HEK293T (cell line): ENCODE data around the gene NKD2.

ENCODE experiments used
- CTCF ChIA-PET: fragments of 350-600 bp; formaldehyde crosslinking; extraction: SDS; loops from one replicate; lab custom pipeline; 2021; ENCODE audit warnings: antibody characterized with exemption, inconsistent platforms; lab: Yijun Ruan, JAX
- POLR2A ChIA-PET: fragments of 350-600 bp; formaldehyde crosslinking; extraction: SDS; loops from one replicate; lab custom pipeline; 2020; ENCODE audit warnings: antibody characterized with exemption, inconsistent platforms; lab: Yijun Ruan, JAX
- DNase-seq: peaks from one replicate; pipeline ENCODE4 v3.0.0; 2012; ENCODE audit warnings: mixed read lengths; ENCODE audit errors: extremely low spot score
- ARNT ChIP-seq: fragments of 450-650 bp; IDR thresholded peaks from 2 replicates; pipeline ENCODE4 v1.6.1; 2017; ENCODE audit warnings: mild to moderate bottlenecking
- BHLHE40 ChIP-seq: fragments of 450-650 bp; IDR thresholded peaks from 2 replicates; pipeline ENCODE4 v1.6.1; 2016; ENCODE audit warnings: mild to moderate bottlenecking, moderate library complexity, borderline replicate concordance
- CTBP1 ChIP-seq: fragments of 450-650 bp; IDR thresholded peaks from 2 replicates; pipeline ENCODE4 v1.6.1; 2016; ENCODE audit warnings: borderline replicate concordance
- ELF4 ChIP-seq: fragments of 450-650 bp; IDR thresholded peaks from 2 replicates; pipeline ENCODE4 v1.6.1; 2017; ENCODE audit warnings: antibody characterized with exemption
- FOXA1 ChIP-seq: fragments of 450-650 bp; IDR thresholded peaks from 2 replicates; pipeline ENCODE4 v1.6.1; 2016; ENCODE audit warnings: mild to moderate bottlenecking
- FOXK2 ChIP-seq: fragments of 450-650 bp; IDR thresholded peaks from 2 replicates; pipeline ENCODE4 v1.6.1; 2016; ENCODE audit warnings: mild to moderate bottlenecking
- FOXM1 ChIP-seq: fragments of 450-650 bp; IDR thresholded peaks from 2 replicates; pipeline ENCODE4 v1.6.1; 2017; ENCODE audit warnings: mild to moderate bottlenecking, borderline replicate concordance
- HDGF ChIP-seq: fragments of 450-650 bp; IDR thresholded peaks from 2 replicates; pipeline ENCODE4 v1.6.1; 2017; ENCODE audit warnings: antibody characterized with exemption, borderline replicate concordance
- L3MBTL2 ChIP-seq: fragments of 450-650 bp; conservative IDR thresholded peaks from 2 replicates; pipeline ENCODE4 v1.6.1; 2016; ENCODE audit warnings: mild to moderate bottlenecking
- LEF1 ChIP-seq: fragments of 450-650 bp; IDR thresholded peaks from 2 replicates; pipeline ENCODE4 v1.6.1; 2017; ENCODE audit warnings: mild to moderate bottlenecking, borderline replicate concordance
- NFRKB ChIP-seq: fragments of 450-650 bp; IDR thresholded peaks from 2 replicates; pipeline ENCODE4 v1.6.1; 2016; ENCODE audit warnings: mild to moderate bottlenecking, moderate library complexity
- SP1 ChIP-seq: fragments of 450-650 bp; IDR thresholded peaks from 2 replicates; pipeline ENCODE4 v1.6.1; 2017
- SUZ12 ChIP-seq: fragments of 450-650 bp; IDR thresholded peaks from 2 replicates; pipeline ENCODE4 v1.6.1; 2016; ENCODE audit warnings: mild to moderate bottlenecking
- TARDBP ChIP-seq: fragments of 450-650 bp; IDR thresholded peaks from 2 replicates; pipeline ENCODE4 v1.6.1; 2016
- ZNF384 ChIP-seq: fragments of 450-650 bp; IDR thresholded peaks from 2 replicates; pipeline ENCODE4 v1.6.1; 2016
- TF ChIP-seq, protein P1 (sequence below): fragments of 450-650 bp; IDR thresholded peaks from 2 replicates; pipeline ENCODE4 v1.6.1; 2016

Gene NKD2

DNA sequence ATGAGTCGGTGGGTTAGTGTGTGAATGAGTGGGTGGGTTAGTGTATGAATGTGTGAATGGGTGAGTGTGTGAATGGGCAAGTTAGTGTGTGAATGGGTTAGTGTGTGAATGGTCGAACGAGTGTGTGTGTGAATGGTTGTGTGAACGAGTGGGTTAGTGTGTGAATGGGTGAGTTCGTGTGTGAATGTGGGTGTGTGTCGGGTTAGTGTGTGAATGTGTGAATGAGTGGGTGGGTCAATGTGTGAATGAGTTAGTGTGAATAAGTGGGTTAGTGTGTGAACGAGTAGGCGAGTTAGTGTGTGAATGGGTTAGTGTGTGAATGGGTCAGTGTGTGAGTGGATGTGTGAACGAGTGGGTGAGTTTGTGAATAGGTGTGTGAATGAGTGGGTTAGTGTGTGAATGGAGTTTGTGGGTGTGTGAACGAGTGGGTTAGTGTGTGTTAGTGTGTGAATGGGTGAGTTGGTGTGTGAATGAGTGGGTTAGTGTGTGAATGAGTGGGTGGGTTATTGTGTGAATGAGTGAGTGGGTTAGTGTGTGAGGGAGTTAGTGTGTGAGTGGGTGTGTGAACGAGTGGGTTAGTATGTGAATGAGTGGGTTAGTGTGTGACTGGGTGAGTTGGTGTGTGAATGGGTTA, 38.8 kb downstream of the NKD2 start:
- DNase-seq = no peak
- ChIA-PET CTCF (no interaction called here), POLR2A (no interaction called here)
- TF ChIP-seq TARDBP = peak; percentile 62; the same call in 1 of the 2 replicates
- TF ChIP-seq, protein P1, sequence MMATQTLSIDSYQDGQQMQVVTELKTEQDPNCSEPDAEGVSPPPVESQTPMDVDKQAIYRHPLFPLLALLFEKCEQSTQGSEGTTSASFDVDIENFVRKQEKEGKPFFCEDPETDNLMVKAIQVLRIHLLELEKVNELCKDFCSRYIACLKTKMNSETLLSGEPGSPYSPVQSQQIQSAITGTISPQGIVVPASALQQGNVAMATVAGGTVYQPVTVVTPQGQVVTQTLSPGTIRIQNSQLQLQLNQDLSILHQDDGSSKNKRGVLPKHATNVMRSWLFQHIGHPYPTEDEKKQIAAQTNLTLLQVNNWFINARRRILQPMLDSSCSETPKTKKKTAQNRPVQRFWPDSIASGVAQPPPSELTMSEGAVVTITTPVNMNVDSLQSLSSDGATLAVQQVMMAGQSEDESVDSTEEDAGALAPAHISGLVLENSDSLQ = no peak

GRCh38 chr5:1048162-1048721, 39.6 kb downstream of the NKD2 start:
- CTCF ChIA-PET = no interaction called here
- TF ChIP-seq FOXA1 (no peak), LEF1 (no peak), L3MBTL2 (no peak), CTBP1 (no peak), ZNF384 (no peak), BHLHE40 (no peak), NFRKB (no peak), TARDBP (no peak), ARNT (no peak), SUZ12 (no peak), FOXK2 (no peak), ELF4 (no peak), SP1 (no peak), FOXM1 (no peak), HDGF (no peak)
- TF ChIP-seq, protein P1 = no peak
- POLR2A ChIA-PET = no interaction called here
- no peak for DNase-seq

DNA sequence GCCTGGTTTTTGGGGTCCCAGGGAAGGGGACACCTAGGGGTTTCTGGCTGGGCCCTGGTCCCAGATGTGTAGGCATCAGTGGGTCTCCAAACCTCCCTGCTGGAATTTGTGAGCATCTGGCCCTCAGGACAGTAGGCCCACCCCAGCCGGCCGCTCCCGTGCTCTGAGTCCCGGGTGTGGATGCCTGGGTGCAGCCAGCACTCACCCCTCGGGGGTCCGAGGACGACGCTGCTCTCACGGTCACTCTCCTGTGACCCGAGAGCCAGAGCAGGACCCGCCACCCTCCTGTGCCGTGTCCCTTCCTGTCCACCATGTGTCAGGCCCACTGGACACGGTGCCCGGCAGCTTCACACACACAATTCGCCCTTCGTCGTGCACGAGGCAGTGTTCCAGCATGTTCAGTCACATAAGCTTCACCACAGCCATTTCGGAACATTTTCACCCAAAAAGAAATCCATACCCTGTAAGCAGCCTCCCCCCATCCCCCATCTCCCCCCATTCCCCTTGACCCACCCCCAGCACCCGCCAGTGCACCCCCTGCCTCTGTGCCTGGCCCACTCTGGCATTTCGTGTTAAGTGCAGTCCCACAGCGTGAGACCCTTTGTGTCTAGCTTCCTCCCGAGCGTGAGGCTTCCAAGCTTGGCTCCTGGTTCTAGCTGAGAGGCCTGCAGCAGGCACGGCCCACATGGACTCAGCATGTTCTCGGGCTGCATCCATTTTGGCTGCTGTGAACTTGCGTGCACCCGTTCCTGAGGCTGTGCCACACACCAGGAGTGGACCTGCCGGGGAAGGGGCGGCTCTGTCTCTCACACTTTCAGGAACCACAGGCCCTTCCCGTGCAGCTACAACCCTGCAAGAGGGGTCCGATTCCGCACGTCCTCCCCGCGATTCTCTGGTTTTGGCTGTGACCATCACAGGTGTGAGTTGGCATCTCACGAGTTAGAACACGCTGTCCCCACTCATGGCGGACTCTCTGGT, 40.5 kb downstream of the NKD2 start:
- CTCF ChIA-PET = interaction anchor here (0.7 kb wide), 1 partner anchor 129 kb away, joined by 4 read pairs; no protein-coding TSS in a partner anchor
- POLR2A ChIA-PET = no interaction called here
- TF ChIP-seq ZNF384 = no peak
- TF ChIP-seq CTBP1 = no peak
- no peak for TF ChIP-seq FOXK2
- no peak for TF ChIP-seq TARDBP
- no peak for TF ChIP-seq FOXA1
- no peak for TF ChIP-seq ARNT
- TF ChIP-seq BHLHE40 = no peak
- no peak for TF ChIP-seq LEF1
- no peak for TF ChIP-seq HDGF
- TF ChIP-seq, protein P1 = no peak
- no peak for TF ChIP-seq ELF4
- no peak for TF ChIP-seq SP1
- no peak for TF ChIP-seq NFRKB
- TF ChIP-seq SUZ12 = no peak
- no peak for TF ChIP-seq L3MBTL2
- no peak for TF ChIP-seq FOXM1
- DNase-seq = no peak

DNA sequence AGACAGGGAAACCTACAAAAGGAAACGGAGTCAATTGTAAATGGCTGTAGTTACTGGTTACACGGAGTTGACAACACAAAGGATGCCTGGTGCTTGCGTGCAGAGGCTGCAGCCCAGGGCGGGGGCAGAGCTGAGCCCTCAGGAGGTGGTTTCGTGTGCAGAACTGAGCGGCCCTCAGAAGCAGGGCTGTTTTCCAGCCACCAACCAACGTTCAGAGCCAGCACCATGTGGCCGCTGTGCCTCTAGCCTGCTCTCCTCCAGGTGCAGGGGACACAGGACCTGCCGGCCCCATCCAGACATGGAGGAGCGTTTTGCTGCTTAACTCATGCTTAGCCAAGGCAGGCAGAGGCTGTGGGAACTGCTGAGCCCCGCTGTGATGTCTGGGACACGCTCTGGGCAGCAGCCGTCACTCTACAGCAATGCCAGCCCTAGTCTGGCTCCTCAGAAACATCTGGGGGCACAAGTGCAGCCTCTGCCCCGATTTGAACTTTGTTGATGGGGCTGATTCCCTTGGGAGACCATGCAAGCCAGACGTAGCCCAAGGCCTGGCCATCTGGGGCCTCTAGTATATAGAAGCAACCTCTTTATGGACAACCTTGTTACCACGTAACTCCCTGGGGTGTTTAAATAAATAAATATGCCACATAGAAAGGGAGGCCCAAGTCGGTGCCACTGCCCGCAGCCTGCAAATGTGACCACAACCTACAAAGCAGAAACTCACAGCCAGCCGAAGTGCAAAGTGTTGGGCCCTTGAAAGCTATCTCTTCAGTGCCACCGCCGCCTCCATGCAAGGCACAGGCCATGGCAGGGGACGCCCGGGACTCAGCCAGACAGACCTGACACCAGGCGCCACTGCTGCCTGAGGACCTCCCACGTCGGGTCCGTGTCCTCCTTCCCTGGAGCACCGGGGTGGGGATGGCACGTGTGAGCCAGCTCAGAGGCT, 42.1 kb downstream of the NKD2 start:
- POLR2A ChIA-PET = no interaction called here
- no peak for DNase-seq
- CTCF ChIA-PET = no interaction called here
- no peak for TF ChIP-seq ZNF384
- no peak for TF ChIP-seq BHLHE40
- TF ChIP-seq FOXK2 = no peak
- TF ChIP-seq, protein P1 = no peak
- no peak for TF ChIP-seq LEF1
- no peak for TF ChIP-seq HDGF
- no peak for TF ChIP-seq L3MBTL2

DNA sequence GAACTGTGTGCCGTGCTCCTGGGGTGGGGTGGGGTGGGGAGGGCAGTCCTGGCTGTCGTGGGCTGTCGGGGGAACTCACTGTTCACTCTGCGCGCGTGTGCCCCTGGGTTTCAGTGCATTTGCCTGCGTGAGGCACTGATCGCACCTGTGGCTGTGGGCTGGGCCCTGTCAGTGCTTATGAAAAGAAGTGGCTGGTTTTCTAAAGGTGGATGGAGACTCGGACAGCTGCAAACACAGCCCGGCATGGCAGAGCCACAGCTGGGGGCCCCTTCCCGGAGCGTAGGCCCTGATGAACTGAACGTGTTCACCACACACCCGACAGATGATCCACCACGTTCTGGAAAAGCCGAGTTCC, 42.7 kb downstream of the NKD2 start:
- CTCF ChIA-PET = no interaction called here
- TF ChIP-seq FOXK2 = no peak
- TF ChIP-seq ARNT = no peak
- no peak for TF ChIP-seq CTBP1
- TF ChIP-seq, protein P1 = no peak
- no peak for TF ChIP-seq HDGF
- TF ChIP-seq ZNF384 = no peak
- TF ChIP-seq SUZ12 = no peak
- no peak for TF ChIP-seq BHLHE40
- TF ChIP-seq L3MBTL2 = no peak
- no peak for TF ChIP-seq FOXM1
- TF ChIP-seq TARDBP = no peak
- no peak for TF ChIP-seq SP1
- no peak for TF ChIP-seq NFRKB
- TF ChIP-seq FOXA1 = no peak
- TF ChIP-seq ELF4 = no peak
- TF ChIP-seq LEF1 = no peak
- POLR2A ChIA-PET = no interaction called here
- DNase-seq = no peak
